Lower lobe of right lung (tissue), 2 donors: ENCODE data around the gene SEZ6. TPM values are rescaled to one million over a fixed set of nuclear protein-coding genes. Genes with fewer than 3 reads are reported as not detected.

Experiments used
- ATAC-seq, 2 donors: fragments of 200-7000 bp; cut with Tn5 transposase; one replicate each; pipeline ENCODE4 v1.9.1; 2020 to 2022; ENCODE audit warnings: mild to moderate bottlenecking in 2 of 2, moderate library complexity in 2 of 2
- DNase-seq: peaks from one replicate; pipeline ENCODE4 v3.0.0-alpha.2; 2020
- H3K27ac ChIP-seq: fragments of 200-600 bp; one replicate; pipeline ENCODE4 v1.8.0; 2022
- H3K27me3 ChIP-seq: fragments of 200-600 bp; one replicate; pipeline ENCODE4 v1.8.0; 2022; ENCODE audit warnings: low read depth
- H3K36me3 ChIP-seq: fragments of 200-600 bp; one replicate; pipeline ENCODE4 v1.8.0; 2022; ENCODE audit warnings: mild to moderate bottlenecking
- H3K4me1 ChIP-seq: fragments of 200-600 bp; one replicate; pipeline ENCODE4 v1.8.0; 2022
- H3K4me3 ChIP-seq: fragments of 200-600 bp; one replicate; pipeline ENCODE4 v1.8.0; 2022; ENCODE audit warnings: mild to moderate bottlenecking
- H3K9me3 ChIP-seq: fragments of 200-600 bp; one replicate; pipeline ENCODE4 v1.8.0; 2022
- intact Hi-C: fragments of 100-400 bp; cut with DNase I; formaldehyde crosslinking; loops from one replicate; pipeline ENCODE4 v1.11.0; 2022
- total RNA-seq: library from RNA; stranded (reverse); fragmentation: NEBNext Ultra II Directional; extraction: Animal tissue kit (Norgen Biotek cat#: 25700); gene quantifications from one replicate; pipeline ENCODE4 v1.2.1, GENCODE V29; 2021
- TF ChIP-seq, protein P1 (sequence below): fragments of 200-600 bp; IDR thresholded peaks from one replicate; pipeline ENCODE4 v1.8.0; 2022; ENCODE audit warnings: antibody characterized with exemption, mild to moderate bottlenecking
- donor health status: DM: no; HTN: yes; CAD: no; lungs with severe emphysema.

Gene SEZ6
- total RNA-seq, 1 donor from 2014 or later: not detected

DNA sequence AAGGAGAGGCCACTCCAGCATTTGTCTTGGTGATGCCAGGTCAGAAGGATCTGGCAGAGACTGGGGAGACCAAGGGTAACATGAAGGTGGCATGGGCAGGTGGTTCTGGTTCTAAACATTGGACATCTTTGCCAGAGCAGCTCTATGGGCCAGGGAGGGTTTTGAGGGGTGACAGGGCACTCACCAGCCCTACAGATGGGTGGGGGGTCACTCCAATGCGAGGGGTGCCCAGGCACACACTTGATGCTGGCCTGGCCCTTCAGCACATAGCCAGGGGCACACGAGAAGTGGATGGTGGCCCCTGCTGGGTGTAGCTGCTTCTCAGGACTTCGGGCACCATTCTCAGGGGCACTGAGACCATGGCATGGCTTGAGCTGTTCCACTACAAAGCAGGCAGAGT is 49.0 kb downstream of the SEZ6 start:
- peaks cover 8% of the 10 kb centered on the region for H3K4me1 ChIP-seq
- no peaks in the 10 kb centered on the region for H3K27me3 ChIP-seq
- no peak overlapping the region for H3K27ac ChIP-seq
- H3K36me3 ChIP-seq: no peaks in the 10 kb centered on the region
- TF ChIP-seq, protein P1, sequence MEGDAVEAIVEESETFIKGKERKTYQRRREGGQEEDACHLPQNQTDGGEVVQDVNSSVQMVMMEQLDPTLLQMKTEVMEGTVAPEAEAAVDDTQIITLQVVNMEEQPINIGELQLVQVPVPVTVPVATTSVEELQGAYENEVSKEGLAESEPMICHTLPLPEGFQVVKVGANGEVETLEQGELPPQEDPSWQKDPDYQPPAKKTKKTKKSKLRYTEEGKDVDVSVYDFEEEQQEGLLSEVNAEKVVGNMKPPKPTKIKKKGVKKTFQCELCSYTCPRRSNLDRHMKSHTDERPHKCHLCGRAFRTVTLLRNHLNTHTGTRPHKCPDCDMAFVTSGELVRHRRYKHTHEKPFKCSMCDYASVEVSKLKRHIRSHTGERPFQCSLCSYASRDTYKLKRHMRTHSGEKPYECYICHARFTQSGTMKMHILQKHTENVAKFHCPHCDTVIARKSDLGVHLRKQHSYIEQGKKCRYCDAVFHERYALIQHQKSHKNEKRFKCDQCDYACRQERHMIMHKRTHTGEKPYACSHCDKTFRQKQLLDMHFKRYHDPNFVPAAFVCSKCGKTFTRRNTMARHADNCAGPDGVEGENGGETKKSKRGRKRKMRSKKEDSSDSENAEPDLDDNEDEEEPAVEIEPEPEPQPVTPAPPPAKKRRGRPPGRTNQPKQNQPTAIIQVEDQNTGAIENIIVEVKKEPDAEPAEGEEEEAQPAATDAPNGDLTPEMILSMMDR: no peak
- DNase-seq: no peak
- no peaks in the 10 kb centered on the region for H3K9me3 ChIP-seq
- intact Hi-C loops: no loop called here
- ATAC-seq: no peak
- H3K4me3 ChIP-seq: no peak overlapping the region

DNA sequence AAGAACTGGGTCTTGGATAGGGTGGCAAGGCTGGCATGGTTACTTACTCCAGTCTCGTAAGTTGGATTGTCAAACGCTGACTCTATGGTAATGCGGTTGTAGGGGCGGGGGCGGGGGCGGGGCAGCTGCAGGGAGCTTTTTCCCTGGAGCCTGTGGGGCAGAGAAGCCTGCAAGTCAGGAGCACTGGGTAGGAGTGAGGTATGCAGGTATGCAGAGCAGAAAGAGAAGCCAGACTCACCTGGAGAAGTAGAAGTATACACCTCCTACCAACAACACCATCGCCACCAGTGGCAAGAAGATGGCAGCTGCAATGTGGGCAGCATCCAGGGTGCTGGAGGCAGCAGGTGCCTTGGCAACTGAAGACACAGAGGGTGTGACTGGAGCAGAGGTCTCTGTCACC is 49.7 kb downstream of the SEZ6 start:
- Histone ChIP-seq H3K9me3 (no peaks in the 10 kb centered on the region), H3K4me3 (no peak overlapping the region), H3K27ac (no peak overlapping the region), H3K36me3 (no peaks in the 10 kb centered on the region), H3K4me1 (peaks cover 8% of the 10 kb centered on the region), H3K27me3 (no peaks in the 10 kb centered on the region)
- DNase-seq: no peak
- TF ChIP-seq, protein P1: no peak
- intact Hi-C loops: no loop called here
- ATAC-seq: no peak

DNA sequence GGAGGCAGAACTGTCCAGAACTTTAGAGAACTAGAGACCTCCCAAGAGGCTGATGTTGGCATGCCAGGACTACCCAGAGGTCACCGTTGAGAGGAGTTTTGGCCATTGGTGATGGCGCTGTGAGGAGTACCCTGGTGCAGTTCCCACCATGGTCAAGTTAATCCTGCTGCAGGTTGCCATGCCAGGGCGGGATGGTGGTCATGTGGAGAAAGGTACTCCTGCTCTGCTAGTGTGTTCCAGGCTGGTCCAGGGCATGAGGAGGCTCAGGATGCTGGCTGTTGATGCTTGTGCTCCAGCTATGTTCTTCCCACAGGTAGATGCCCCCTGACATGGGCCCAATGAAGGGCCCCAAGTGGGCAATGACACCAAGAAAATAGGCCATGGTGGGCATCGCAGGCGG is 50.4 kb downstream of the SEZ6 start:
- Histone ChIP-seq H3K9me3 (no peaks in the 10 kb centered on the region), H3K36me3 (no peaks in the 10 kb centered on the region), H3K4me3 (no peak overlapping the region), H3K4me1 (peaks cover 8% of the 10 kb centered on the region), H3K27ac (no peak overlapping the region), H3K27me3 (no peaks in the 10 kb centered on the region)
- intact Hi-C loops: no loop called here
- TF ChIP-seq, protein P1: no peak
- DNase-seq (no peak), ATAC-seq (no peak)

DNA sequence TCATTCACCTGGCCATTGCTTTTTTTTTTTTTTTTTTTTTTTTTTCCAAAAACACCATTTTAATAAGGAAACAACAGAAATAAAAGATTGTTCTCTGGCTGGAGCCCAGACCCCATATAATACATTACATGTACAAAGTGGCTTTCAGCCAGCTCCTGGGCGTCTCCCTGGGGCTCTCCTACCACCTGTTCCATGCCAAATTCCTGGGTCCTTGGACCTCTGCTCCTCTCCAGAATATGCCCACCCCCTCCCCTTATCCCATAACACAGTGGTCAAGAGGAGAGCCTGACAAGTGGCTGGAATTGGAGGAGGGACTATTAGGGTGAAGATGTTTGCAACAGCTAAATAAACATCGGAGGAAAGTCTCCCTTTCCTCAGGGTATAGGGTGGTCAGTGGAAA is 50.9 kb downstream of the SEZ6 start:
- Histone ChIP-seq H3K4me1 (peaks cover 8% of the 10 kb centered on the region), H3K27ac (no peak overlapping the region), H3K9me3 (no peaks in the 10 kb centered on the region), H3K4me3 (no peak overlapping the region), H3K36me3 (no peaks in the 10 kb centered on the region), H3K27me3 (no peaks in the 10 kb centered on the region)
- DNase-seq (no peak), ATAC-seq (no peak)
- intact Hi-C loops: no loop called here
- TF ChIP-seq, protein P1: no peak

DNA sequence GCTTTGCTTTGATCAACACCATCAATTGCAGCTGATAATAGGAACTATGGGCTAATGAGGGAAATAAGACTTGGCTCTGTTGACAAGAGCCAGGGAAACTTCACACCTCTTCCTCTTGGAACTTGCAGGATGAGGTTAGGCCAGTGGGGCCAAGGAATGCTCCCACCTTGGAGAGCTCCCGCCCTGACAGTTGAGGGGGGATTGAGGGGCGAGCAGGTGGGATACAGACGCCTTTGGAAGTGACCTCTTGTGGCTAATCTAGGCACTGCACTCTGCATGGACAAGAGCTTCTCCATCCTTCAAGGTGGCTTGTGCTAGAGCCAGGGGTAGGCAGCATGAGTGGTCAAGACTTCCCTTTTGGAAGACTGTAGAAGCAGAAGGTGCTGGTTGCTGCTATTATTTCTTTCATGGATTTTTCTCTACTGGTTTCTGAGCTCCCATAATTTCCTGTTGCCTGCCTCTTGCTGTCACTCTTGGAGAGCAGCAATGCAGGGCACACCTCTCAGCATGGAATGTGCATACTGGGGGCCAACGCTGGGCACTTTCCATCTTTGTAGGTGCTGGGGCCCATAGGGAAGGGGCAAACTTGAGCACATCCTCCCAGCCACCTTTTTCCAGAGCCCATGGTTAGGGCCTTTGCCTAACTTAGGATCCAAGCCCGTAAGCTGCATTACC is 52.3 kb downstream of the SEZ6 start:
- ATAC-seq (no peak), DNase-seq (no peak)
- no peak overlapping the region for H3K27ac ChIP-seq
- no peaks in the 10 kb centered on the region for H3K36me3 ChIP-seq
- no peaks in the 10 kb centered on the region for H3K9me3 ChIP-seq
- intact Hi-C loops: no loop called here
- no peak overlapping the region for H3K4me3 ChIP-seq
- TF ChIP-seq, protein P1: peak; percentile 85
- no peaks in the 10 kb centered on the region for H3K27me3 ChIP-seq
- peaks cover 10% of the 10 kb centered on the region for H3K4me1 ChIP-seq
